ENCODE measurements around the gene CFAP221. TPM values are rescaled to one million over a fixed set of nuclear protein-coding genes. Genes with fewer than 3 reads are reported as not detected.

The CFAP221 gene
- total RNA-seq, 1 experiment from 2014 or later = 0.20 TPM

DNA sequence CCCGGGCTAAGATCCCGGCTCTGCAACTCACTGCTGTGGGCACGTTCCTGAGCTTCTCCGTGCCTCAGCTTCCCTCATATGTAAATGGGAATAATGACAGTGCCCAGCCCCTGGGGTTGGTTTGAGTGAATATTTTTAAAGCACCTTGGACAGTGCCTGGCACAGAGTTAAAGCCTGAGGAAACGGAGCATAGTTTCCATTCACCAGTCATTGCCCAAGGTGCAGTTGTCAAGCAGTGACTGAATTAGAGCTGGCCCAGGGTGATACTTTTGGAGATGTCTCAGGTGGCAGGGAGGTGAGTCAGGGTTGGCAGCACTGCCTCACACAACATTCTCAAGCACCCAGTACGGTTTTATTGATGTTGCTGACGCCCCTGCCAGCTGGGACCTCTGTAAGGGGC is 146.9 kb downstream of the CFAP221 start:
- no peaks in the 10 kb centered on the region for H3K27me3 ChIP-seq (ENCODE audit: insufficient read depth, low read length)
- no peak overlapping the region for H3K14ac ChIP-seq (ENCODE audit: insufficient read depth, low read length)
- Mint-ChIP-seq H3K4me3 (no peak overlapping the region), H3K27me3 (ENCODE audit: low read depth) (no peaks in the 10 kb centered on the region), H3K9me3 (no peaks in the 10 kb centered on the region; a peak in 1 of 5 replicates), H3K4me1 (peaks cover 16 to 21% of the 10 kb centered on the region in 2 experiments), H3K36me3 (ENCODE audit: insufficient read depth in 1 of 3, low read depth in 3 of 3) (peaks cover 2 to 23% (median 5%) of the 10 kb centered on the region in 3 experiments; a peak in 6 of 7 replicates), H3K27ac (no peak overlapping the region)
- H3K9me3 ChIP-seq (ENCODE audit: control insufficient read depth, low read depth, low read length) = no peaks in the 10 kb centered on the region
- no CpG with 5 or more reads among the region's 7 CpGs for WGBS (ENCODE audit: extremely low coverage, insufficient read length, low lambda C conversion rate)
- H3K79me1 ChIP-seq (ENCODE audit: insufficient read depth, low read depth, low read length, poor library complexity, severe bottlenecking) = no peaks in the 10 kb centered on the region
- no peak overlapping the region for H2BK12ac ChIP-seq (ENCODE audit: insufficient read length, low read depth, low read length)
- no peak overlapping the region for H2AK5ac ChIP-seq (ENCODE audit: insufficient read length, low read length)
- no peaks in the 10 kb centered on the region for H3K23me2 ChIP-seq (ENCODE audit: insufficient read length, low read depth, low read length, poor library complexity, severe bottlenecking)
- H2BK5ac ChIP-seq (ENCODE audit: insufficient read length, low read length) = no peak overlapping the region
- no peak overlapping the region for H3K27ac ChIP-seq (ENCODE audit: insufficient read length, low read depth, low read length)
- H3K4me1 ChIP-seq (ENCODE audit: insufficient read depth, low read length) = peaks cover 3% of the 10 kb centered on the region; the same call in 1 of the 2 replicates
- no peak overlapping the region for H3K4me2 ChIP-seq (ENCODE audit: insufficient read depth, insufficient read length, low read length)
- no peak overlapping the region for H3K56ac ChIP-seq (ENCODE audit: insufficient read length, low read depth, low read length)
- H4K8ac ChIP-seq (replicated peaks; ENCODE audit: insufficient read length, low read depth, low read length) = no peak overlapping the region
- no peak for DNase-seq
- no peak overlapping the region for H4K5ac ChIP-seq (ENCODE audit: insufficient read length, low read depth, low read length)
- no peak overlapping the region for H3K9ac ChIP-seq (ENCODE audit: extremely low read depth, insufficient read length, low read length)
- no peak overlapping the region for H2BK15ac ChIP-seq (ENCODE audit: low read depth, low read length)
- no peak overlapping the region for H2AFZ ChIP-seq (ENCODE audit: low read length)
- H4K20me1 ChIP-seq (ENCODE audit: control insufficient read depth, insufficient read depth, insufficient read length) = no peaks in the 10 kb centered on the region
- H2BK120ac ChIP-seq (ENCODE audit: low read depth, low read length, poor library complexity, severe bottlenecking) = no peak overlapping the region
- no peaks in the 10 kb centered on the region for H3K79me2 ChIP-seq (ENCODE audit: insufficient read depth, low read length)
- H3K23ac ChIP-seq (ENCODE audit: insufficient read length, low read depth, low read length) = no peak overlapping the region
- TF ChIP-seq, protein P1, sequence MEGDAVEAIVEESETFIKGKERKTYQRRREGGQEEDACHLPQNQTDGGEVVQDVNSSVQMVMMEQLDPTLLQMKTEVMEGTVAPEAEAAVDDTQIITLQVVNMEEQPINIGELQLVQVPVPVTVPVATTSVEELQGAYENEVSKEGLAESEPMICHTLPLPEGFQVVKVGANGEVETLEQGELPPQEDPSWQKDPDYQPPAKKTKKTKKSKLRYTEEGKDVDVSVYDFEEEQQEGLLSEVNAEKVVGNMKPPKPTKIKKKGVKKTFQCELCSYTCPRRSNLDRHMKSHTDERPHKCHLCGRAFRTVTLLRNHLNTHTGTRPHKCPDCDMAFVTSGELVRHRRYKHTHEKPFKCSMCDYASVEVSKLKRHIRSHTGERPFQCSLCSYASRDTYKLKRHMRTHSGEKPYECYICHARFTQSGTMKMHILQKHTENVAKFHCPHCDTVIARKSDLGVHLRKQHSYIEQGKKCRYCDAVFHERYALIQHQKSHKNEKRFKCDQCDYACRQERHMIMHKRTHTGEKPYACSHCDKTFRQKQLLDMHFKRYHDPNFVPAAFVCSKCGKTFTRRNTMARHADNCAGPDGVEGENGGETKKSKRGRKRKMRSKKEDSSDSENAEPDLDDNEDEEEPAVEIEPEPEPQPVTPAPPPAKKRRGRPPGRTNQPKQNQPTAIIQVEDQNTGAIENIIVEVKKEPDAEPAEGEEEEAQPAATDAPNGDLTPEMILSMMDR (conservative IDR thresholded peaks at IDR 0.05) = no peak
- no peak overlapping the region for H2BK20ac ChIP-seq (ENCODE audit: low read depth, low read length, poor library complexity, severe bottlenecking)
- H4K91ac ChIP-seq (ENCODE audit: insufficient read length, low read depth, low read length) = no peak overlapping the region
- H3K18ac ChIP-seq (ENCODE audit: insufficient read length, low read depth, low read length) = no peak overlapping the region
- no peak overlapping the region for H3T11ph ChIP-seq (ENCODE audit: low read length)
- no peak overlapping the region for H3K4ac ChIP-seq (ENCODE audit: low read depth, low read length)

All from H9 (cell line).